Bronchial epithelial cell (primary cell): ENCODE data around the gene TRPM3. TPM values are rescaled to one million over a fixed set of nuclear protein-coding genes. Genes with fewer than 3 reads are reported as not detected.

Experiments
- DNase-seq: peaks from one replicate; pipeline ENCODE4 v3.0.0-alpha.2; 2010; ENCODE audit warnings: low read depth
- FAIRE-seq: peaks from 2 replicates; lab custom pipeline; 2011; peaks lifted over from hg19 to GRCh38; lab: Jason Lieb, UNC
- H3K27me3 ChIP-seq: 2 replicates; pipeline ENCODE4 v1.5.1; 2011; ENCODE audit warnings: low read length; ENCODE audit not compliant: control insufficient read depth, insufficient read depth
- H3K36me3 ChIP-seq: 2 replicates; pipeline ENCODE4 v1.5.1; 2011; ENCODE audit warnings: low read length; ENCODE audit not compliant: control insufficient read depth, insufficient read depth
- H3K4me3 ChIP-seq: 2 replicates; pipeline ENCODE4 v1.5.1; 2011; ENCODE audit warnings: mild to moderate bottlenecking, low read depth, low read length, control low read depth
- total RNA-seq: library from RNA; depleted of rRNA; stranded (reverse); fragments of >200 nt; gene quantifications from 2 replicates; pipeline ENCODE4 v1.2.1, GENCODE V29; 2014
- TF ChIP-seq, protein P1 (sequence below): IDR thresholded peaks from 2 replicates; pipeline ENCODE4 v1.5.1; 2011; ENCODE audit warnings: mild to moderate bottlenecking, moderate library complexity, low read length, control low read depth, inconsistent platforms; ENCODE audit not compliant: insufficient read depth, severe bottlenecking

The TRPM3 gene
- total RNA-seq, 1 donor from 2014 or later = not detected

DNA sequence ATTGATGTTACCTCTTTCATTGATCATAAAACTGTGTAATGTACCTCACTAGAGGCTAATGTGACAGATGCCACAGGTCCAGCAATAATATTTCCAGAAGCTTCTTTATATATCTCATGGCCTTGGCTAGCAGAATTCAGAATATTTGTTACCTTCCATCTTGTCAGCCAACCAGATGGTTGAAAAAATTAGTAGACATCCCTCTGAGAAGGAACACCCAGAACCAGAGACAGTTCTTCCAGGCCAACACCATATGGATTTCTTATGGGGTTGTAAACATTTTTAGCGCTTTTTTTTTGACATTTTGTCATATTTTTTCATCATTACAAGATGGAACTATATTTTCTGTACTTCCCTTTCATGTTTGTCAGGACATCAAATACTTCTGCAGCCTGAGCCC, 428.2 kb downstream of the TRPM3 start:
- FAIRE-seq (no peak), DNase-seq (no peak)
- TF ChIP-seq, protein P1, sequence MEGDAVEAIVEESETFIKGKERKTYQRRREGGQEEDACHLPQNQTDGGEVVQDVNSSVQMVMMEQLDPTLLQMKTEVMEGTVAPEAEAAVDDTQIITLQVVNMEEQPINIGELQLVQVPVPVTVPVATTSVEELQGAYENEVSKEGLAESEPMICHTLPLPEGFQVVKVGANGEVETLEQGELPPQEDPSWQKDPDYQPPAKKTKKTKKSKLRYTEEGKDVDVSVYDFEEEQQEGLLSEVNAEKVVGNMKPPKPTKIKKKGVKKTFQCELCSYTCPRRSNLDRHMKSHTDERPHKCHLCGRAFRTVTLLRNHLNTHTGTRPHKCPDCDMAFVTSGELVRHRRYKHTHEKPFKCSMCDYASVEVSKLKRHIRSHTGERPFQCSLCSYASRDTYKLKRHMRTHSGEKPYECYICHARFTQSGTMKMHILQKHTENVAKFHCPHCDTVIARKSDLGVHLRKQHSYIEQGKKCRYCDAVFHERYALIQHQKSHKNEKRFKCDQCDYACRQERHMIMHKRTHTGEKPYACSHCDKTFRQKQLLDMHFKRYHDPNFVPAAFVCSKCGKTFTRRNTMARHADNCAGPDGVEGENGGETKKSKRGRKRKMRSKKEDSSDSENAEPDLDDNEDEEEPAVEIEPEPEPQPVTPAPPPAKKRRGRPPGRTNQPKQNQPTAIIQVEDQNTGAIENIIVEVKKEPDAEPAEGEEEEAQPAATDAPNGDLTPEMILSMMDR = no peak
- no peaks in the 10 kb centered on the region for H3K36me3 ChIP-seq
- no peak overlapping the region for H3K4me3 ChIP-seq
- no peaks in the 10 kb centered on the region for H3K27me3 ChIP-seq

DNA sequence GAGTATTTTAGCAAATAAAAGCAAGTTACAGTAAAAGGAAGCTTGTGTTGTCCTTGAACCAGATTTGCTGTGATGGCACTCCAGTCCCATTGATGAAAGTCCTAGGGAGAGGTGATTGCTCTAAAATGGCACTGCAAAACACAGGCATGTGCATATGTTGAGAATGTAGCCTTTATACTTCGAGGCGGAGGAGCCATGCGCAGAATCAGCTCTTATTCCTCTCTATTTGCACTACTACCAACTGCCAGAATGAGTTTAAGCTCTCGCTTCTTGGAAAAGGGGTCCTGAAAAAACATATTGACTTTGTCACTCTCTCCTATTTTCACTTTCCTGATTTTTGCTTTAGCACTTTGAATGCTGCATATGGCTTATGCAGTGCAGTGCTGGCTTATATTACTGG, 429.0 kb downstream of the TRPM3 start:
- DNase-seq (no peak), FAIRE-seq (no peak)
- Histone ChIP-seq H3K27me3 (no peaks in the 10 kb centered on the region), H3K4me3 (no peak overlapping the region), H3K36me3 (no peaks in the 10 kb centered on the region)
- TF ChIP-seq, protein P1 = no peak

DNA sequence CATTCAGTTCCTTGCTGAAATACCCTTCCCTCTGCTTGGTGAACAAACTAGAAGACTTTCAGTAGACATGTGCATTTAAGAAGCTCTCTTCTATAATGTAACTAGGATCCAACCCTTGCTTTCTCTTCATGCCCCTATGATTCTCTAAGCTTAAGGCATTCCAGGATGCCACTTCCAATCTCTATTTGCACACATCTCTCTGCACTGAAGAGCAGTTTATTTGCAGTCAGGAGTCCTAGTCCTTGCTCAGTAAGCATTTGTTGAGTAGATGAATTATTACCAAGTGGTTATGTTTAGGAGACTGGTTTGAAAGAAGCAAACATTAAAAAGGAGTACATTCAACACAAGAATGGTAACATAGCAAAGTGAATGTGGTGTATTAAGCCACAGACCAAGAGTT, 432.7 kb downstream of the TRPM3 start:
- TF ChIP-seq, protein P1 = no peak
- no peak for FAIRE-seq
- Histone ChIP-seq H3K4me3 (no peak overlapping the region), H3K36me3 (no peaks in the 10 kb centered on the region), H3K27me3 (no peaks in the 10 kb centered on the region)
- no peak for DNase-seq

DNA sequence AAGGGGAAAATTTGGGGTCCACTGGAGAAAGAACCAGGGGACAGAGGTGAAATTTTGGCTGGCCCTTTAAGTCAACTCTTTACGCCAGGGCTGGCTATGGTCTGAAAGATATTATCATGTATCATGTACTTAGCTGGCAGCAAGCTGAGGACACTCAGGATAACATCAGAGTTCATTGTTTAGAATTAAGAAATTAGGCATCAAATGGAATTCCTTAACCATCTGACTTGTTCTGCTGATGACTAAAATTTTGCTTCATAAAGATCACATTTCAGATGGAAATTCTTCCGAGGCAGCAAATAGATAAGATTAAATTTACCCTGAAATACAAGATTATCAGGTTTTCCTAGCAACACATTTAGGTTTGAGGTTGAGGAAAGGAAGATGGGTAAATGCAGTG, 437.6 kb downstream of the TRPM3 start:
- FAIRE-seq = no peak
- Histone ChIP-seq H3K36me3 (no peaks in the 10 kb centered on the region), H3K27me3 (no peaks in the 10 kb centered on the region), H3K4me3 (no peak overlapping the region)
- TF ChIP-seq, protein P1 = no peak
- no peak for DNase-seq

DNA sequence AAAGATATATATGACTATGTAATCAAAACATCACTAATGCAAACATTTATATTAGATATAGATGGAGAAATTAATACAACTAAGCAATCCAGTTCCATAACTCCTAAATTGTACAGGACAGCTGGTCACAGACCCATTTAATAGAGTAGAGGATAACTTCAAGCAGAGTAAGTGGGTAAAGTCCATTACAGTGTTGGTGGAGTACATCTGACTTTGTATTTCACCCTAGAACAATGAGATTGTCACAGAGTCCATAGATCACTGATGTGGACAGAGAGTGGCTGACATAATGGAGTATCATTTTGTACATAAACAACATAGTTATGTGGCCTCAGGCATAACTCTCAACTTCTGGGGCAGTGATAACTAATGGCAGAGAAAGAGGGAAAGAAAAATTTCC, 439.1 kb downstream of the TRPM3 start:
- no peak for DNase-seq
- H3K36me3 ChIP-seq = no peaks in the 10 kb centered on the region
- no peaks in the 10 kb centered on the region for H3K27me3 ChIP-seq
- H3K4me3 ChIP-seq = no peak overlapping the region
- no peak for FAIRE-seq
- TF ChIP-seq, protein P1 = no peak

DNA sequence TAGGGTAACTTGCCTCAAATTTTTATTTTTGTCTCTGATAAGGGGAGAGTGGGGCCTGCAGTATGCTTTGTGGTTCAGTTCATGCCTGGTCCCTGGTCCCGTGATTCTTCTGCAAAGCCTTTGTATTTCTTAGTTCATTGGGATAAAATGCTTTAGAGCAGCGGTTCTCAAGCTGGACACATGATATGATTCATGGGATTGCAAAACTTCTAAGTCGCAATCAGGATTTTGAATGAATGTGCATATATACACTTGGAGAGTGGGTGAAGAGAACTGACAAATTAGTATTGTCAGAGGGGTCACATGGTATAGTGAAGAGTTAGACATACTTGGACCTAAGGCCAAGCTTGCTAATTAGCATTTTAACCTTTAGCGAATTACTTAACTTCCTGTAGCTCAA, 441.6 kb downstream of the TRPM3 start:
- FAIRE-seq = no peak

More for the DNA sequence above, 441.6 kb downstream of the TRPM3 start:
- H3K27me3 ChIP-seq = no peaks in the 10 kb centered on the region
- TF ChIP-seq, protein P1 = no peak
- H3K4me3 ChIP-seq = no peak overlapping the region
- H3K36me3 ChIP-seq = no peaks in the 10 kb centered on the region
- DNase-seq = peak; percentile 50
